Measurements from ENCODE around the gene SLC26A11.
"Not testable (repeated sequence)": the region's sequence is repeated elsewhere in the genome, so short reads cannot be mapped to it uniquely, and the experiment has no call there.

SLC26A11 gene

GRCh38 chr17:80195671-80196529 lies 24.3 kb upstream of the SLC26A11 start:
- DNase-seq (ENCODE audit: low read depth in 2 of 2): no peak

GRCh38 chr17:80196652-80197051 lies 23.6 kb upstream of the SLC26A11 start:
- no peak for DNase-seq (ENCODE audit: low read depth in 2 of 2)

GRCh38 chr17:80198144-80198661 lies 22.0 kb upstream of the SLC26A11 start:
- no peak for DNase-seq (ENCODE audit: low read depth in 2 of 2)

GRCh38 chr17:80199295-80199694 lies 20.9 kb upstream of the SLC26A11 start:
- DNase-seq (ENCODE audit: low read depth in 2 of 2): not testable (repeated sequence)

GRCh38 chr17:80201446-80201845 lies 18.8 kb upstream of the SLC26A11 start:
- no peak for DNase-seq (ENCODE audit: low read depth in 2 of 2)

- no peak for DNase-seq (ENCODE audit: low read depth in 2 of 2)
Measured at GRCh38 chr17:80202197-80202596, 18.0 kb upstream of the SLC26A11 start.

- no peak for DNase-seq (ENCODE audit: low read depth in 2 of 2)
Measured at GRCh38 chr17:80203471-80203963, 16.7 kb upstream of the SLC26A11 start.

GRCh38 chr17:80204626-80205468 lies 15.4 kb upstream of the SLC26A11 start:
- no peak for DNase-seq (ENCODE audit: low read depth in 2 of 2)

- DNase-seq (ENCODE audit: low read depth in 2 of 2): no peak
Measured at GRCh38 chr17:80205811-80206210, 14.4 kb upstream of the SLC26A11 start.

GRCh38 chr17:80208050-80208449 lies 12.2 kb upstream of the SLC26A11 start:
- DNase-seq (ENCODE audit: low read depth in 2 of 2): no peak

GRCh38 chr17:80209765-80210164 lies 10.5 kb upstream of the SLC26A11 start:
- no peak for DNase-seq (ENCODE audit: low read depth in 2 of 2)

- no peak for DNase-seq (ENCODE audit: low read depth in 2 of 2)
Measured at GRCh38 chr17:80210348-80211108, 9.7 kb upstream of the SLC26A11 start.

- no peak for DNase-seq (ENCODE audit: low read depth in 2 of 2)
Measured at GRCh38 chr17:80212109-80212508, 8.1 kb upstream of the SLC26A11 start.

GRCh38 chr17:80212511-80212910 lies 7.7 kb upstream of the SLC26A11 start:
- DNase-seq (ENCODE audit: low read depth in 2 of 2): no peak

- DNase-seq (ENCODE audit: low read depth in 2 of 2): no peak
Measured at GRCh38 chr17:80212962-80213642, 7.1 kb upstream of the SLC26A11 start.

- no peak for DNase-seq (ENCODE audit: low read depth in 2 of 2)
Measured at GRCh38 chr17:80213643-80213975, 6.6 kb upstream of the SLC26A11 start.

GRCh38 chr17:80214012-80214877 lies 6.0 kb upstream of the SLC26A11 start:
- no peak for DNase-seq (ENCODE audit: low read depth in 2 of 2)

GRCh38 chr17:80214878-80215210 lies 5.4 kb upstream of the SLC26A11 start:
- no peak for DNase-seq (ENCODE audit: low read depth in 2 of 2)

GRCh38 chr17:80216473-80217456 lies 3.5 kb upstream of the SLC26A11 start:
- DNase-seq (ENCODE audit: low read depth in 2 of 2): no peak
